Muscle layer of colon (tissue), 2 donors: ENCODE measurements around the gene RRP1.

ENCODE experiments used
- H3K27ac ChIP-seq: one replicate; pipeline ENCODE4 v1.7.0; 2013; ENCODE audit warnings: low read depth, mild to moderate bottlenecking, low read length, moderate library complexity
- H3K27me3 ChIP-seq, 2 donors: one replicate each; pipeline ENCODE4 v1.7.0; 2013; ENCODE audit warnings: low read length in 2 of 2, mild to moderate bottlenecking in 2 of 2; ENCODE audit not compliant: insufficient read depth in 2 of 2, control insufficient read depth in 1 of 2
- H3K36me3 ChIP-seq: one replicate; pipeline ENCODE4 v1.7.0; 2013; ENCODE audit warnings: mild to moderate bottlenecking, low read length; ENCODE audit not compliant: insufficient read depth
- H3K4me1 ChIP-seq: one replicate; pipeline ENCODE4 v1.7.0; 2013; ENCODE audit warnings: mild to moderate bottlenecking, low read length; ENCODE audit not compliant: insufficient read depth
- H3K4me3 ChIP-seq, 2 donors: one replicate each; pipeline ENCODE4 v1.7.0; 2013; ENCODE audit warnings: low read length in 2 of 2, low read depth in 1 of 2, mild to moderate bottlenecking in 1 of 2, moderate library complexity in 1 of 2
- H3K9ac ChIP-seq: one replicate; pipeline ENCODE4 v1.7.0; 2013; ENCODE audit warnings: low read length
- H3K9me3 ChIP-seq: one replicate; pipeline ENCODE4 v1.7.0; 2013; ENCODE audit warnings: mild to moderate bottlenecking, low read length
- donor health status: abdominal sarcoma.
- donor health status: Adenocarcinoma of cecum.

The RRP1 gene

GRCh38 chr21:43770066-43770655 is 19.2 kb upstream of the RRP1 start:
- H3K27ac ChIP-seq: no peak overlapping the region
- no peak overlapping the region for H3K9ac ChIP-seq
- H3K36me3 ChIP-seq: peaks cover 15% of the 10 kb centered on the region
- no peak overlapping the region for H3K4me3 ChIP-seq
- H3K9me3 ChIP-seq: no peaks in the 10 kb centered on the region
- H3K27me3 ChIP-seq: no peaks in the 10 kb centered on the region
- H3K4me1 ChIP-seq: peaks cover 8% of the 10 kb centered on the region

GRCh38 chr21:43771199-43771675 is 18.1 kb upstream of the RRP1 start:
- Histone ChIP-seq H3K9me3 (no peaks in the 10 kb centered on the region), H3K36me3 (peaks cover 15% of the 10 kb centered on the region), H3K27me3 (no peaks in the 10 kb centered on the region), H3K4me3 (no peak overlapping the region), H3K4me1 (peaks cover 11% of the 10 kb centered on the region), H3K27ac (no peak overlapping the region), H3K9ac (no peak overlapping the region)

- peaks cover 15% of the 10 kb centered on the region for H3K36me3 ChIP-seq
- no peaks in the 10 kb centered on the region for H3K9me3 ChIP-seq
- no peak overlapping the region for H3K4me3 ChIP-seq
- peaks cover 11% of the 10 kb centered on the region for H3K4me1 ChIP-seq
- no peak overlapping the region for H3K27ac ChIP-seq
- no peaks in the 10 kb centered on the region for H3K27me3 ChIP-seq
- no peak overlapping the region for H3K9ac ChIP-seq
Measured at GRCh38 chr21:43771698-43772424, 17.5 kb upstream of the RRP1 start.

GRCh38 chr21:43772425-43772821 is 17.0 kb upstream of the RRP1 start:
- peaks cover 15% of the 10 kb centered on the region for H3K36me3 ChIP-seq
- H3K27ac ChIP-seq: no peak overlapping the region
- peaks cover 11% of the 10 kb centered on the region for H3K4me1 ChIP-seq
- no peak overlapping the region for H3K4me3 ChIP-seq
- H3K9ac ChIP-seq: no peak overlapping the region
- no peaks in the 10 kb centered on the region for H3K27me3 ChIP-seq
- no peaks in the 10 kb centered on the region for H3K9me3 ChIP-seq

- Histone ChIP-seq H3K4me3 (peak overlapping the region in 1 of 2 donors; percentile 81), H3K4me1 (peaks cover 11% of the 10 kb centered on the region), H3K27me3 (no peaks in the 10 kb centered on the region), H3K36me3 (peaks cover 15% of the 10 kb centered on the region), H3K27ac (no peak overlapping the region), H3K9me3 (no peaks in the 10 kb centered on the region), H3K9ac (no peak overlapping the region)
Measured at GRCh38 chr21:43774163-43774562, 15.2 kb upstream of the RRP1 start.

- H3K4me1 ChIP-seq: peaks cover 11% of the 10 kb centered on the region
- H3K27ac ChIP-seq: no peak overlapping the region
- H3K4me3 ChIP-seq: peak overlapping the region; percentile 81 to 98
- no peaks in the 10 kb centered on the region for H3K9me3 ChIP-seq
- peak overlapping the region; percentile 46 for H3K9ac ChIP-seq
- peaks cover 15% of the 10 kb centered on the region for H3K36me3 ChIP-seq
- H3K27me3 ChIP-seq: no peaks in the 10 kb centered on the region
Measured at GRCh38 chr21:43775190-43775589, 14.2 kb upstream of the RRP1 start.

- Histone ChIP-seq H3K36me3 (peaks cover 15% of the 10 kb centered on the region), H3K27ac (peak within 1 kb of the TSS; percentile 67), H3K9me3 (no peaks in the 10 kb centered on the region), H3K9ac (peak within 1 kb of the TSS; percentile 46), H3K4me3 (peak within 1 kb of the TSS; percentile 81 to 98), H3K4me1 (peaks cover 11% of the 10 kb centered on the region), H3K27me3 (no peaks in the 10 kb centered on the region)
Measured at GRCh38 chr21:43775795-43776430, 13.5 kb upstream of the RRP1 start, which contains the start of gene CSTB. TSS of gene CSTB (minus strand) at chr21:43776308. CDS start at chr21:43776269, 39 bp downstream.

- Histone ChIP-seq H3K4me1 (peaks cover 11% of the 10 kb centered on the region), H3K36me3 (peaks cover 15% of the 10 kb centered on the region), H3K9me3 (no peaks in the 10 kb centered on the region), H3K9ac (no peak overlapping the region), H3K27ac (no peak overlapping the region), H3K27me3 (no peaks in the 10 kb centered on the region), H3K4me3 (no peak overlapping the region)
Measured at GRCh38 chr21:43777953-43778352, 11.4 kb upstream of the RRP1 start.

GRCh38 chr21:43778469-43779335 is 10.7 kb upstream of the RRP1 start:
- Histone ChIP-seq H3K4me1 (peaks cover 11% of the 10 kb centered on the region), H3K4me3 (no peak overlapping the region), H3K9ac (no peak overlapping the region), H3K36me3 (peaks cover 9% of the 10 kb centered on the region), H3K27me3 (no peaks in the 10 kb centered on the region), H3K9me3 (no peaks in the 10 kb centered on the region), H3K27ac (no peak overlapping the region)

- Histone ChIP-seq H3K27ac (no peak overlapping the region), H3K4me3 (no peak overlapping the region)
Measured at GRCh38 chr21:43779660-43780059, 9.7 kb upstream of the RRP1 start.

GRCh38 chr21:43781846-43782245 is 7.5 kb upstream of the RRP1 start:
- Histone ChIP-seq H3K4me3 (no peak overlapping the region), H3K27me3 (no peaks in the 10 kb centered on the region), H3K9me3 (no peaks in the 10 kb centered on the region), H3K27ac (no peak overlapping the region), H3K9ac (no peak overlapping the region), H3K4me1 (no peaks in the 10 kb centered on the region), H3K36me3 (no peaks in the 10 kb centered on the region)

More at GRCh38 chr21:43779660-43780059, 9.7 kb upstream of the RRP1 start:
- Histone ChIP-seq H3K9ac (no peak overlapping the region), H3K27me3 (no peaks in the 10 kb centered on the region), H3K36me3 (no peaks in the 10 kb centered on the region), H3K4me1 (peaks cover 8% of the 10 kb centered on the region), H3K9me3 (no peaks in the 10 kb centered on the region)
